ENCODE results near the gene KCNIP1.

DNA sequence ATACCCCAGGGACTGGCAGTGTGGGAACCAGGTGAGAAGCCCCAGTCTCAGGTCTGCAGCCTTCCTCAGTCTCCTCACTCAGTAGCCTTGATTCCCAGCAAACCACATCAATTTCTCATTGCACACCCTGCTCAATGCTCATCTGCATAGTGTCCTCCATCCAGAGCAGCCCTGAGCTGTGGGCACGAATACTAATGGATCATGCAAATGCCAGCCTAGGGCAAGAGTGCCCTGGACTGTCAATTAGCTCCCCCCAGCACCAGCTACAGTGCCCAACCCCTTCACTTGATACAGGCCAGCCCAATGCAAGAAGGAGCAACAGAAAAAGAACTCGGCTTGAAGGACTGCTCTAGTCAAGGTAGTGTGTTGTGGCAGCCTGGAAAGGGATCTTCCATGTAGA, 9.8 kb upstream of the KCNIP1 start:
- TF ChIP-seq CTCF (IDR thresholded peaks at IDR 0.05; ENCODE audit: poor library complexity, severe bottlenecking) (no peak), TAF1 (IDR thresholded peaks at IDR 0.05; ENCODE audit: low read depth) (no peak), EZH2 (IDR thresholded peaks at IDR 0.05; ENCODE audit: borderline replicate concordance, insufficient read depth, low read length, poor library complexity, severe bottlenecking) (no peak), POLR2AphosphoS5 (IDR thresholded peaks at IDR 0.05) (no peak), RAD21 (conservative IDR thresholded peaks at IDR 0.05) (no peak), EP300 (conservative IDR thresholded peaks at IDR 0.05; ENCODE audit: poor library complexity, severe bottlenecking) (no peak)
- TF ChIP-seq, protein P1, sequence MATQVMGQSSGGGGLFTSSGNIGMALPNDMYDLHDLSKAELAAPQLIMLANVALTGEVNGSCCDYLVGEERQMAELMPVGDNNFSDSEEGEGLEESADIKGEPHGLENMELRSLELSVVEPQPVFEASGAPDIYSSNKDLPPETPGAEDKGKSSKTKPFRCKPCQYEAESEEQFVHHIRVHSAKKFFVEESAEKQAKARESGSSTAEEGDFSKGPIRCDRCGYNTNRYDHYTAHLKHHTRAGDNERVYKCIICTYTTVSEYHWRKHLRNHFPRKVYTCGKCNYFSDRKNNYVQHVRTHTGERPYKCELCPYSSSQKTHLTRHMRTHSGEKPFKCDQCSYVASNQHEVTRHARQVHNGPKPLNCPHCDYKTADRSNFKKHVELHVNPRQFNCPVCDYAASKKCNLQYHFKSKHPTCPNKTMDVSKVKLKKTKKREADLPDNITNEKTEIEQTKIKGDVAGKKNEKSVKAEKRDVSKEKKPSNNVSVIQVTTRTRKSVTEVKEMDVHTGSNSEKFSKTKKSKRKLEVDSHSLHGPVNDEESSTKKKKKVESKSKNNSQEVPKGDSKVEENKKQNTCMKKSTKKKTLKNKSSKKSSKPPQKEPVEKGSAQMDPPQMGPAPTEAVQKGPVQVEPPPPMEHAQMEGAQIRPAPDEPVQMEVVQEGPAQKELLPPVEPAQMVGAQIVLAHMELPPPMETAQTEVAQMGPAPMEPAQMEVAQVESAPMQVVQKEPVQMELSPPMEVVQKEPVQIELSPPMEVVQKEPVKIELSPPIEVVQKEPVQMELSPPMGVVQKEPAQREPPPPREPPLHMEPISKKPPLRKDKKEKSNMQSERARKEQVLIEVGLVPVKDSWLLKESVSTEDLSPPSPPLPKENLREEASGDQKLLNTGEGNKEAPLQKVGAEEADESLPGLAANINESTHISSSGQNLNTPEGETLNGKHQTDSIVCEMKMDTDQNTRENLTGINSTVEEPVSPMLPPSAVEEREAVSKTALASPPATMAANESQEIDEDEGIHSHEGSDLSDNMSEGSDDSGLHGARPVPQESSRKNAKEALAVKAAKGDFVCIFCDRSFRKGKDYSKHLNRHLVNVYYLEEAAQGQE (IDR thresholded peaks at IDR 0.05; ENCODE audit: borderline replicate concordance), result no peak
